ENCODE data around the gene NUP42. TPM values are rescaled to one million over a fixed set of nuclear protein-coding genes. Genes with fewer than 3 reads are reported as not detected.

Gene NUP42
- total RNA-seq, 1 donor from 2014 or later = 20.3 TPM

DNA sequence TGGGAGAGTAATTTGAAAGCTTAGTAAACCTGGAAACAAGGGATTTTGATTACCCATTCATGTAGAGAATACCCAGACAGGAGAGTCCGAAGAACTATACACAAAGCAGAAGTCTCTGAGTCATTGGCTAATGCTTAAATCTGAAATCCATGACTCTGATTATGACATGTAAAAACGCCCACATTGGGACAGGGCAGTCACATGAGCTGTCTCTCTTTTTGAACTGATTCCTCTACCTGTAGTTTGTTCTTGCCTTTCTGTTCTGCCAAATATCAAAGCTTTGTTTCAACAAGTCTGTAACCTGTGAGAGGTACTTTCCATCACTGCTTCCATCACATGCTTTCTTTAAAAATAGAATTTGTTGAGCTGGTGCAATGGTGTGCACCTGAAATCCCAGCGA is 60.5 kb downstream of the NUP42 start:
- H3K4me1 ChIP-seq = peaks cover 37% of the 10 kb centered on the region
- TF ChIP-seq, protein P1, sequence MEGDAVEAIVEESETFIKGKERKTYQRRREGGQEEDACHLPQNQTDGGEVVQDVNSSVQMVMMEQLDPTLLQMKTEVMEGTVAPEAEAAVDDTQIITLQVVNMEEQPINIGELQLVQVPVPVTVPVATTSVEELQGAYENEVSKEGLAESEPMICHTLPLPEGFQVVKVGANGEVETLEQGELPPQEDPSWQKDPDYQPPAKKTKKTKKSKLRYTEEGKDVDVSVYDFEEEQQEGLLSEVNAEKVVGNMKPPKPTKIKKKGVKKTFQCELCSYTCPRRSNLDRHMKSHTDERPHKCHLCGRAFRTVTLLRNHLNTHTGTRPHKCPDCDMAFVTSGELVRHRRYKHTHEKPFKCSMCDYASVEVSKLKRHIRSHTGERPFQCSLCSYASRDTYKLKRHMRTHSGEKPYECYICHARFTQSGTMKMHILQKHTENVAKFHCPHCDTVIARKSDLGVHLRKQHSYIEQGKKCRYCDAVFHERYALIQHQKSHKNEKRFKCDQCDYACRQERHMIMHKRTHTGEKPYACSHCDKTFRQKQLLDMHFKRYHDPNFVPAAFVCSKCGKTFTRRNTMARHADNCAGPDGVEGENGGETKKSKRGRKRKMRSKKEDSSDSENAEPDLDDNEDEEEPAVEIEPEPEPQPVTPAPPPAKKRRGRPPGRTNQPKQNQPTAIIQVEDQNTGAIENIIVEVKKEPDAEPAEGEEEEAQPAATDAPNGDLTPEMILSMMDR (IDR thresholded peaks at IDR 0.05; ENCODE audit: borderline replicate concordance) = no peak
- peak overlapping the region; percentile 73 for H3K27ac ChIP-seq (replicated peaks)
- intact Hi-C loops (cut with micrococcal nuclease) = no loop called here
- H3K36me3 ChIP-seq = no peaks in the 10 kb centered on the region
- H3K4me3 ChIP-seq = no peak overlapping the region
- H3K9me3 ChIP-seq (replicated peaks) = no peaks in the 10 kb centered on the region
- no peak for DNase-seq
- H3K27me3 ChIP-seq (ENCODE audit: low read depth) = peaks cover 6% of the 10 kb centered on the region

DNA sequence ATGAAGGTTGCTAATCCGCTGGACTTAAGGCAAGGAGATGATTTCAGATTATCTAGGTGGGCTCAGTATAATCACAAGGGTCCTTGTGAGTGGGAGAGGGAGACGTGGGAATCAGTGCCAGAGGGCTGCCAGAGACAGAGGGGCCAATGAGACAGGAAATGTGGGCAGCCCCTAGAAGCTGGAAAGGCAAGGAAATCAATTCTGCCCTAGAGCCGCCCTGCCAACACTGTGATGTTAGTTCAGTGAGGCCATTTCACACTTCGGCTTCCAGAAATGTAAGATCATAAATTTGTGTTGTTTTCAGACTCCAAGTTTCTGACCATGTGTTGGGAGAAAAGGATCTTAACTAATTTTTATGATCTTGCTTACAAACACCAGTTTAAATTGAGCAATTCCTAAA is 61.1 kb downstream of the NUP42 start:
- no peak overlapping the region for H3K4me3 ChIP-seq
- DNase-seq = no peak
- H3K27ac ChIP-seq (replicated peaks) = peak overlapping the region; percentile 73
- no peaks in the 10 kb centered on the region for H3K9me3 ChIP-seq (replicated peaks)
- peaks cover 43% of the 10 kb centered on the region for H3K4me1 ChIP-seq
- TF ChIP-seq, protein P1 (IDR thresholded peaks at IDR 0.05; ENCODE audit: borderline replicate concordance) = no peak
- H3K27me3 ChIP-seq (ENCODE audit: low read depth) = peaks cover 12% of the 10 kb centered on the region
- H3K36me3 ChIP-seq = no peaks in the 10 kb centered on the region
- intact Hi-C loops (cut with micrococcal nuclease) = no loop called here

DNA sequence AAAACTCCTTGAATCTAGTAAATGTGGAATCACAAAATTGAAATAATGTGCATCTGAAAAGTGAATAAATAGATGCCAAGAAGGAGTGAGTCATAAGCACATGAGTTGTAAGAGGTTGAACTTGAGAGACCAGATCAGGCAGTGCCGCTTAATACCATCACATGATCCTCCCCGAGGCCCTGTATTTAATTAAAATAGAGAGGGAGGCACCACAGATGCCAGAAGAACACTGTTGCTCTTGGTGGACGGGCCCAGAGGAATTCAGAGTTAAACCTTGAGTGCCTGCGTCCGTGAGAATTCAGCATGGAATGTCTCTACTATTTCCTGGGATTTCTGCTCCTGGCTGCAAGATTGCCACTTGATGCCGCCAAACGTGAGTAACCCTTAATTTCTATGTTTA is 64.7 kb downstream of the NUP42 start, which contains the start of gene GPNMB:
TSS of gene GPNMB (plus strand) at position 221 of the 400 bp plus-strand sequence. CDS start at position 304, 83 bp downstream.
- Histone ChIP-seq H3K27me3 (ENCODE audit: low read depth) (peaks cover 21% of the 10 kb centered on the region), H3K4me3 (peak within 1 kb of the TSS; percentile 77), H3K27ac (replicated peaks) (peak within 1 kb of the TSS; percentile 88), H3K36me3 (peaks cover 8% of the 10 kb centered on the region), H3K4me1 (peaks cover 60% of the 10 kb centered on the region), H3K9me3 (replicated peaks) (no peaks in the 10 kb centered on the region)
- intact Hi-C loops (cut with micrococcal nuclease) = no loop called here
- no peak for DNase-seq
- TF ChIP-seq, protein P1 (IDR thresholded peaks at IDR 0.05; ENCODE audit: borderline replicate concordance) = no peak

DNA sequence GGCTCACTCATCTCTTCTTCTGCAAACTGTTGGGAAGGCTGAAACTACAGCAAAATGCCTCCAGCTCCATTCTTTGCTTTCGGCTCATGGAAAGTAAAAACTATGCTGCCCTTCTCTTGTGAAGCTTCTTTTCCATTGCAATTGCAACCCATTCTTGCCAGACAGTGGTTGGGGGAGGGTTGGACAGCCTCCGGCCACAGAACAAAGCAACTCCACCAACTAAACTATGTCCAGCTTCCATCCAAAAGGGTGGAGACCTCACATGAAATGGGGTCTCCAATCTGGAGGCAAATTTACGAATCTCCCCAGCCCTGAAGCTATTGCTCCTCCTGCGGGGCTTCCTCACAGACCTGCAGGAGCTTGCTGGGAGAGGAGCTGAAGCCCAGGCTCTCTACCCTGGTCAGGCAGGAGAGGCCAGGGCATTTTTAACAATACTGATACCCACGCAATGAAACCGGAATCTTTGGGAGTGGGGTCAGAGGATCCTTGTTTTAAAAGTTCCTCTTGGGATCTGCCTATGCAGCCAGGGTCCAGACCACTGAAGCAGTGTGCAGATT is 65.3 kb downstream of the NUP42 start:
- H3K4me3 ChIP-seq = peak overlapping the region; percentile 77
- H3K27ac ChIP-seq (replicated peaks) = peak overlapping the region; percentile 88
- peaks cover 17% of the 10 kb centered on the region for H3K27me3 ChIP-seq (ENCODE audit: low read depth)
- H3K36me3 ChIP-seq = peaks cover 14% of the 10 kb centered on the region
- no peak for DNase-seq
- peaks cover 60% of the 10 kb centered on the region for H3K4me1 ChIP-seq
- intact Hi-C loops (cut with micrococcal nuclease) = no loop called here
- TF ChIP-seq, protein P1 (IDR thresholded peaks at IDR 0.05; ENCODE audit: borderline replicate concordance) = no peak
- H3K9me3 ChIP-seq (replicated peaks) = peaks cover 4% of the 10 kb centered on the region

DNA sequence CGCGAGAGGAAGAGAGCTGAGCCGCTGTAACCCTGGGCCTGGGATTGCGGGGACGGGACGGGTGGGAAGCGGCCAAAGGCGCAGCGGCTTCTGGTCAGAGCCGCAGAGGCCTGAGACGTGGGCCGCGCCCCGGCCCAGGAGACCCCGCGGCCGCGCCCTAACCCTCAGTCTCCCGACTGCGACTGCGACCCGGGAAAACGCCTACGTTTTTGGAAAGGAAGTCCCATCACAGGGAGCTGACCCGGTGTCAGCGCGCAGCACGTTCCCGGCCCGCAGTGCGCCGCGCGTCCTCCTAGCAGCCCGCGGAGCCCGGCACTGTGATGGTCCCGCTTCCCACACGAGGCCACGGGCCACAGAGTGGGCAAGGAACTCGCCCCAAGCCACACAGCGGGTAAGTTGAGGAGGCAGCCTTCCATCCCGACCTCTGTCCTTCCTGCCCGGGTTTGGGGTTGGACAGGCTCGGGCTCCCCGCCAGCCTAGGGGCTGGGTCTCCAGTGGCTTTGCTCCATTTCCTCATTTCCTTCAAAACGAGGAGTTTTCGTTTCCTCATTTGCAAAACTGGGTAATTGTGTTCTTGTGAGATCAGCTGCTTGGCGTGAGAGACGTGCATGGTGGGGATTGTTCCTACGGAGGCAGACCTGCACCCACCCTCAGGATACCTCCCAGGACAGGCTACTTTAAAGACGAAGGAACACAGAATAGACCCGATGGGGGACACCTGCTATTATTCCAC is 65.9 kb downstream of the NUP42 start:
- intact Hi-C loops (cut with micrococcal nuclease) = no loop called here
- DNase-seq = peak; percentile 45
- Histone ChIP-seq H3K9me3 (replicated peaks) (peaks cover 7% of the 10 kb centered on the region), H3K4me1 (peaks cover 56% of the 10 kb centered on the region), H3K27me3 (ENCODE audit: low read depth) (peaks cover 16% of the 10 kb centered on the region), H3K4me3 (peak overlapping the region; percentile 77), H3K27ac (replicated peaks) (peak overlapping the region; percentile 88), H3K36me3 (peaks cover 15% of the 10 kb centered on the region)
- TF ChIP-seq, protein P1 (IDR thresholded peaks at IDR 0.05; ENCODE audit: borderline replicate concordance) = no peak
